MCF 10A (cell line): ENCODE data around the gene CRIM1. TPM values are rescaled to one million over a fixed set of nuclear protein-coding genes. Genes with fewer than 3 reads are reported as not detected.

Experiments used
- BruUV-seq: library from RNA; stranded (reverse); fragments of 400-500 nt; replicated peaks from 2 replicates; lab custom pipeline; 2021; lab: Mats Ljungman, UMichigan
- CTCF ChIA-PET: fragments of 300-600 bp; sonication (Branson Sonifier 250); formaldehyde crosslinking; extraction: SDS; loops from one replicate; lab custom pipeline; 2021; ENCODE audit warnings: antibody characterized with exemption, inconsistent platforms; lab: Yijun Ruan, JAX
- POLR2A ChIA-PET: fragments of 300-600, 350-650 bp; sonication (Branson Sonifier 250); formaldehyde crosslinking; extraction: SDS; loops from one replicate; lab custom pipeline; 2020; ENCODE audit warnings: antibody characterized with exemption, inconsistent platforms; lab: Yijun Ruan, JAX
- DNase-seq: peaks from one replicate; pipeline ENCODE4 v3.0.0-alpha.2; 2018; ENCODE audit not compliant: unreplicated experiment
- H3K27ac Mint-ChIP-seq: one replicate; pipeline ENCODE4 v1.8.0; 2022; ENCODE audit warnings: mild to moderate bottlenecking, low read depth, mixed read lengths; ENCODE audit not compliant: unreplicated experiment
- H3K27me3 Mint-ChIP-seq: one replicate; pipeline ENCODE4 v1.8.0; 2022; ENCODE audit warnings: mixed read lengths; ENCODE audit not compliant: insufficient read depth, unreplicated experiment
- H3K36me3 Mint-ChIP-seq: one replicate; pipeline ENCODE4 v1.8.0; 2022; ENCODE audit warnings: mild to moderate bottlenecking, moderate library complexity, mixed read lengths; ENCODE audit not compliant: insufficient read depth, unreplicated experiment
- H3K4me1 Mint-ChIP-seq: one replicate; pipeline ENCODE4 v1.8.0; 2022; ENCODE audit warnings: mixed read lengths; ENCODE audit not compliant: insufficient read depth, unreplicated experiment
- H3K4me3 Mint-ChIP-seq: one replicate; pipeline ENCODE4 v1.8.0; 2022; ENCODE audit warnings: mild to moderate bottlenecking, moderate library complexity, mixed read lengths; ENCODE audit not compliant: unreplicated experiment
- H3K9me3 Mint-ChIP-seq: one replicate; pipeline ENCODE4 v1.8.0; 2022; ENCODE audit warnings: mixed read lengths; ENCODE audit not compliant: unreplicated experiment
- CTCF ChIP-seq: fragments of 200-600 bp; IDR thresholded peaks from one replicate; pipeline ENCODE4 v1.8.0; 2022; ENCODE audit warnings: antibody characterized with exemption, mild to moderate bottlenecking; ENCODE audit not compliant: unreplicated experiment
- intact Hi-C: fragments of 100-400 bp; cut with micrococcal nuclease; formaldehyde crosslinking; loops from 2 replicates; pipeline ENCODE4 v1.14.1; 2022
- total RNA-seq: library from RNA; stranded (reverse); gene quantifications from 2 replicates; pipeline ENCODE4 v1.2.3, GENCODE V29; 2022

CRIM1 gene
- total RNA-seq, 1 experiment from 2014 or later: 185 TPM

- intact Hi-C loops: no loop called here
- H3K4me3 Mint-ChIP-seq: peak overlapping the region; percentile 10
- CTCF ChIA-PET: interaction anchor here (0.6 to 2.6 kb wide), 16 partner anchors 9 to 130 kb away, joined by 3 to 15 read pairs (median 4); no protein-coding TSS in a partner anchor
Measured at GRCh38 chr2:36433311-36434217, 78.0 kb downstream of the CRIM1 start.

DNA sequence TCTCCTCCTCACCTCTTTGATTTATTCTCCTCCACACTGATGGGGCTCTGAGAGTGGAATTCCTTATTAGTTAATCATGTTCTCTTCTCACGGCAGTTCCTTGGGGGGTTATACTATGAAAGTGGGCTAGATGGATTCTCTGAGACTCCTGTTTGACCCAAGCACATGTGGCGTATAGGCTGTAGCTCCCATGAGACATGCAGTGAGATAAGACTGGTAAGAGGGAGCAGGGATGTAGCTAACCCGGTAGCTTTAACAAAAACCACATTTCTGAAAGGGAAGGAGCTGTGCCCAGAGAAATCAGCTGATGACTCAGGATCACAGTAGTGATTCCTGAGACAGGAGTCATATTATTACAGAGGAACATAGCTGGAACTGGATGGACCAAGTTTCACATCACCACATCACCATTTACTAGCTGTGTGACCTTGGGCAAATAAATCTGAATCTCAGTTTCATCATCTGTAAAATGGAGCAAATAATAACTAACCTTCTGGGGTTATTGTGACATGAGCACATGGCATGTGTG lies 82.9 kb downstream of the CRIM1 start:
- H3K4me3 Mint-ChIP-seq: peak overlapping the region; percentile 47
- no TSS peak for BruUV-seq
- H3K36me3 Mint-ChIP-seq: peaks cover 67% of the 10 kb centered on the region
- TF ChIP-seq CTCF: no peak
- H3K9me3 Mint-ChIP-seq: no peaks in the 10 kb centered on the region
- ChIA-PET CTCF (interaction anchor here (0.6 to 2.0 kb wide), 6 partner anchors 10 to 78 kb away, joined by 3 to 6 read pairs (median 3); no protein-coding TSS in a partner anchor), POLR2A (interaction anchor here (0.6 to 9.8 kb wide), 11 partner anchors 11 to 124 kb away, joined by 3 to 183 read pairs (median 5); partner anchors contain the start of gene CRIM1)
- peak overlapping the region; percentile 68 for H3K27ac Mint-ChIP-seq
- peak; percentile 76 for DNase-seq
- no peaks in the 10 kb centered on the region for H3K27me3 Mint-ChIP-seq
- intact Hi-C loops: loop anchor here (1.0 to 5.0 kb wide), 4 partner anchors 34 to 81 kb away; partner anchors contain the start of gene CRIM1
- peaks cover 45% of the 10 kb centered on the region for H3K4me1 Mint-ChIP-seq

More at GRCh38 chr2:36433311-36434217, 78.0 kb downstream of the CRIM1 start:
- TF ChIP-seq CTCF: no peak
- H3K4me1 Mint-ChIP-seq: peaks cover 46% of the 10 kb centered on the region
- no peaks in the 10 kb centered on the region for H3K9me3 Mint-ChIP-seq
- no TSS peak for BruUV-seq
- peak overlapping the region; percentile 54 for H3K27ac Mint-ChIP-seq
- DNase-seq: peak; percentile 92
- no peaks in the 10 kb centered on the region for H3K27me3 Mint-ChIP-seq
- peaks cover 62% of the 10 kb centered on the region for H3K36me3 Mint-ChIP-seq
- POLR2A ChIA-PET: interaction anchor here (0.6 to 9.8 kb wide), 22 partner anchors 11 to 81 kb away, joined by 3 to 183 read pairs (median 8); partner anchors contain the start of gene CRIM1

GRCh38 chr2:36439084-36439483 lies 83.5 kb downstream of the CRIM1 start:
- Mint-ChIP-seq H3K36me3 (peaks cover 72% of the 10 kb centered on the region), H3K4me3 (no peak overlapping the region), H3K27me3 (no peaks in the 10 kb centered on the region), H3K27ac (peak overlapping the region; percentile 68), H3K4me1 (peaks cover 40% of the 10 kb centered on the region), H3K9me3 (no peaks in the 10 kb centered on the region)
- BruUV-seq: no TSS peak
- intact Hi-C loops: loop anchor here (2.0 to 5.0 kb wide), 2 partner anchors 46 to 82 kb away; partner anchors contain the start of gene CRIM1
- POLR2A ChIA-PET: interaction anchor here (0.6 to 9.8 kb wide), 9 partner anchors 11 to 124 kb away, joined by 3 to 183 read pairs (median 5); partner anchors contain the start of gene CRIM1
- TF ChIP-seq CTCF: no peak
- no peak for DNase-seq
- CTCF ChIA-PET: interaction anchor here (0.6 to 2.0 kb wide), 6 partner anchors 10 to 435 kb away, joined by 3 to 8 read pairs (median 4); no protein-coding TSS in a partner anchor
